ENCODE measurements around the gene SVBP. TPM values are rescaled to one million over a fixed set of nuclear protein-coding genes. Genes with fewer than 3 reads are reported as not detected.

Gene SVBP
- total and polyA plus RNA-seq, 4 experiments from 2014 or later = 20.4 to 48.0 (median 31.1) TPM

DNA sequence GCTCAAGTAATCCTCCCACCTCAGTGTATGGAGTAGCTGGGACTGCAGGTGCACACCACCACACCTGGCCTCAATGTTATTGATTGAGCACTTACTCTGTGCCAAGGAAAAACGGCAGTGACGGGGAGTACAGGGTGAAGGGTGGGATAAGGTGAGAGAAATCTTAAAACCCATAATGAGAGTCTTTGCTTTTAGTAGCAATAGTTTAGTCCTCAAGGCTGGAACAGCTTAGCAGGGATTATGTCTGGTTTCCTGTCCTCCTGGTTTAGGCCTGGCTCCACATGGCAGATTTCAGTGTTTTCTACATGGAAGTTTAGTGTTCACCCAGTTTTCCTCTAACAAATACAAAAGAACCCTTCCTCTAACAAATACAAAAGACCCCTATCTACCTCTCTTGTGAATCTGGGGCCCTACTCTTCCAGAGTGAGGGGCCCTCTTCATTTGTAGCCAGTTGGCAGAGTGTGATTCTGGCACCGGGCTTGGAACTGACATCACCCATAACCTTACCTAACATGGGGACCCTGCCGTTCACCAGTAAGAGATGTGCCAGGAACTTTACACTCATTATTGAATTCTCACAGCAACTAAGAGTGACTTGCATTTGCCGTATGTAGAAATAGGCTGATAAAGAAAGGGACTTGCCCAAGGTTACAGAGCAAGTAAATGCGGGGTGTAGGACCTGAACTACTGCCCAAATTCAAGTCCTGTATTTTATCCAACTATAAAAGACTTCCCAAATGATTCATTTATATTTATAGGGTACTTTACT lies 36.1 kb upstream of the SVBP start:
- Mint-ChIP-seq H3K36me3 (peaks cover 28 to 35% of the 10 kb centered on the region in 2 donors), H3K27me3 (peaks cover 0 to 2% of the 10 kb centered on the region in 2 donors), H3K4me3 (no peak overlapping the region), H3K27ac (no peak overlapping the region), H3K4me1 (peaks cover 12 to 16% (median 12%) of the 10 kb centered on the region in 4 donors), H3K9me3 (peaks cover 0 to 7% (median 3%) of the 10 kb centered on the region in 8 donors)
- CTCF ChIA-PET (ENCODE audit: partially characterized antibody) = interaction anchor here (0.6 kb wide), 3 partner anchors 73 to 487 kb away, joined by 3 to 4 read pairs (median 3); partner anchors contain the start of gene P3H1
- H3K27ac ChIP-seq (ENCODE audit: low read depth, low read length) = no peak overlapping the region
- no peak for DNase-seq
- peaks cover 3% of the 10 kb centered on the region for H3K4me1 ChIP-seq (ENCODE audit: insufficient read depth, low read length)
- no peak overlapping the region for H3K4me3 ChIP-seq (ENCODE audit: low read length in 2 of 2)
- POLR2A ChIA-PET (ENCODE audit: partially characterized antibody) = no interaction called here
- intact Hi-C loops (cut with micrococcal nuclease) = no loop called here
- no peaks in the 10 kb centered on the region for H3K27me3 ChIP-seq (ENCODE audit: insufficient read depth, low read length)
- no peaks in the 10 kb centered on the region for H3K9me3 ChIP-seq (ENCODE audit: control insufficient read depth in 1 of 2, low read length in 2 of 2)
- H3K36me3 ChIP-seq (ENCODE audit: insufficient read depth, low read length) = peaks cover 6% of the 10 kb centered on the region

DNA sequence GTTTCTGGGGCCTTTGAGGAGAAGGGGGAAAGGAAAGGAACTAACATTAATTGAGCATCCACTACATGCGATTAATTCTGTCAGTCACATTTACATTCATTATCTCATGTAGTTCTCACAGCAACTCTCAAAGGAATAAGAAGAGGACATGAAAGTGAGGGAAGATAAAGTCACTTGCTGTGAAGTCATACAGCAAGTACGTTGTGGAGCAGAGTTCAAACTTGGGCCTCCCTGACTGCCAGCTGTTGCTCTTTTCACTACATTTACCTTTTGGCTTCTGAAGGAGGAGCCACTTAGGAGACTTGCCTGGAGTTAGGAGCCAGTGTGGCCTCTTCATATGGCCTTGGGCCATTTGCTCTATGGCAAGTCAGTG lies 35.4 kb upstream of the SVBP start:
- H3K36me3 ChIP-seq (ENCODE audit: insufficient read depth, low read length) = peaks cover 6% of the 10 kb centered on the region
- no peak for DNase-seq
- no peaks in the 10 kb centered on the region for H3K9me3 ChIP-seq (ENCODE audit: control insufficient read depth in 1 of 2, low read length in 2 of 2)
- ChIA-PET POLR2A (ENCODE audit: partially characterized antibody) (no interaction called here), CTCF (ENCODE audit: partially characterized antibody) (no interaction called here)
- Mint-ChIP-seq H3K27me3 (no peaks in the 10 kb centered on the region), H3K4me3 (no peak overlapping the region), H3K4me1 (peaks cover 19 to 23% (median 19%) of the 10 kb centered on the region in 4 donors), H3K9me3 (peaks cover 0 to 4% (median 2%) of the 10 kb centered on the region in 8 donors), H3K36me3 (peaks cover 28 to 29% of the 10 kb centered on the region in 2 donors), H3K27ac (peak overlapping the region in 5 of 7 donors; percentile 20 to 75 (median 58))
- H3K27me3 ChIP-seq (ENCODE audit: insufficient read depth, low read length) = no peaks in the 10 kb centered on the region
- intact Hi-C loops (cut with micrococcal nuclease) = no loop called here
- H3K4me3 ChIP-seq (ENCODE audit: low read length in 2 of 2) = no peak overlapping the region
- peaks cover 10% of the 10 kb centered on the region for H3K4me1 ChIP-seq (ENCODE audit: insufficient read depth, low read length)
- H3K27ac ChIP-seq (ENCODE audit: low read depth, low read length) = no peak overlapping the region

- H3K36me3 Mint-ChIP-seq = peaks cover 28 to 30% of the 10 kb centered on the region in 2 donors
- ChIA-PET CTCF (ENCODE audit: partially characterized antibody) (no interaction called here), POLR2A (ENCODE audit: partially characterized antibody) (no interaction called here)
- H3K9me3 Mint-ChIP-seq = peaks cover 0 to 4% (median 0%) of the 10 kb centered on the region in 8 donors
- peaks cover 24 to 28% (median 24%) of the 10 kb centered on the region in 4 donors for H3K4me1 Mint-ChIP-seq
- H3K27ac ChIP-seq (ENCODE audit: low read depth, low read length) = no peak overlapping the region
- DNase-seq = no peak
- intact Hi-C loops (cut with micrococcal nuclease) = no loop called here
- peaks cover 6% of the 10 kb centered on the region for H3K36me3 ChIP-seq (ENCODE audit: insufficient read depth, low read length)
- H3K27me3 Mint-ChIP-seq = no peaks in the 10 kb centered on the region
- peak overlapping the region in 5 of 7 donors; percentile 20 to 75 (median 58) for H3K27ac Mint-ChIP-seq
- no peak overlapping the region for H3K4me3 Mint-ChIP-seq
- H3K4me3 ChIP-seq (ENCODE audit: low read length in 2 of 2) = no peak overlapping the region
- no peaks in the 10 kb centered on the region for H3K9me3 ChIP-seq (ENCODE audit: control insufficient read depth in 1 of 2, low read length in 2 of 2)
- no peaks in the 10 kb centered on the region for H3K27me3 ChIP-seq (ENCODE audit: insufficient read depth, low read length)
- peaks cover 15% of the 10 kb centered on the region for H3K4me1 ChIP-seq (ENCODE audit: insufficient read depth, low read length)
Measured at GRCh38 chr1:42851960-42852607, 34.9 kb upstream of the SVBP start.

DNA sequence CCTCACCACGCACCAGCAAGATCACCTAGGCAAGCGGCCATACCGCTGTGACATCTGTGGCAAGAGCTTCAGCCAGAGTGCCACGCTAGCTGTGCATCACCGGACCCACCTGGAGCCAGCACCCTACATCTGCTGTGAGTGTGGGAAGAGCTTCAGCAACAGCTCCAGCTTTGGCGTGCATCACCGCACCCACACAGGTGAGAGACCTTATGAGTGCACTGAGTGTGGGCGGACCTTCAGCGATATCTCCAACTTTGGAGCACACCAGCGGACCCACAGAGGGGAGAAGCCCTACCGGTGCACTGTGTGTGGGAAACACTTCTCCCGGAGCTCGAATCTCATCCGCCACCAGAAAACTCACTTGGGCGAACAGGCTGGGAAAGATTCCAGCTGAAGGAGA lies 34.2 kb upstream of the SVBP start:
- CTCF ChIA-PET (ENCODE audit: partially characterized antibody) = no interaction called here
- Histone ChIP-seq H3K27me3 (ENCODE audit: insufficient read depth, low read length) (no peaks in the 10 kb centered on the region), H3K9me3 (ENCODE audit: control insufficient read depth in 1 of 2, low read length in 2 of 2) (no peaks in the 10 kb centered on the region), H3K36me3 (ENCODE audit: insufficient read depth, low read length) (peaks cover 6% of the 10 kb centered on the region), H3K4me3 (ENCODE audit: low read length in 2 of 2) (no peak overlapping the region), H3K27ac (ENCODE audit: low read depth, low read length) (no peak overlapping the region), H3K4me1 (ENCODE audit: insufficient read depth, low read length) (peaks cover 19% of the 10 kb centered on the region)
- Mint-ChIP-seq H3K36me3 (peaks cover 28 to 33% of the 10 kb centered on the region in 2 donors), H3K9me3 (peaks cover 0 to 4% (median 0%) of the 10 kb centered on the region in 8 donors), H3K4me3 (no peak overlapping the region), H3K27ac (no peak overlapping the region), H3K4me1 (peaks cover 26 to 32% (median 29%) of the 10 kb centered on the region in 4 donors), H3K27me3 (no peaks in the 10 kb centered on the region)
- intact Hi-C loops (cut with micrococcal nuclease) = no loop called here
- DNase-seq = no peak
- POLR2A ChIA-PET (ENCODE audit: partially characterized antibody) = no interaction called here

DNA sequence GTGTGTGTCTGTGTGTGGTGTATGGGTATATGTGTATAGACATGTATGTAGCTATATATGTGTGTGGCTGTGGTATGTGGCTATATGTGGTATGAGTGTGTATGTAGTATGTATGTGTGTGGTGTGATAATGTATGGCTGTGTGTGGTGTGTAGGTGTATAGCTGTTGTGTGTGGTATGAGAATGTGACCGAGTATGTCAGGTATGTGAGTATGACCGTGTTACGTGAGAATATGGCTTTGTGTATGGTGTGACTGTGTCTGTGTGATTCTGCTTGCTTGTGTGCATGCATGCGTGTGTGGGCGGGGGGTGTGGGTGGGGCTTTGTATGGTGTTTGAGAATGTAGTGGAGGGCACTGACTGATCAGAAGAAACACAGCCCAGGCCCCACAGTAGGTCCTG lies 32.7 kb upstream of the SVBP start:
- no peaks in the 10 kb centered on the region for H3K27me3 Mint-ChIP-seq
- H3K36me3 ChIP-seq (ENCODE audit: insufficient read depth, low read length) = peaks cover 6% of the 10 kb centered on the region
- peak overlapping the region in 1 of 8 donors; percentile 40 for H3K4me3 Mint-ChIP-seq
- H3K27ac Mint-ChIP-seq = peak overlapping the region in 3 of 7 donors; percentile 1 to 4 (median 2)
- no peaks in the 10 kb centered on the region for H3K27me3 ChIP-seq (ENCODE audit: insufficient read depth, low read length)
- H3K27ac ChIP-seq (ENCODE audit: low read depth, low read length) = no peak overlapping the region
- H3K9me3 ChIP-seq (ENCODE audit: control insufficient read depth in 1 of 2, low read length in 2 of 2) = no peaks in the 10 kb centered on the region
- peaks cover 28 to 38% (median 35%) of the 10 kb centered on the region in 4 donors for H3K4me1 Mint-ChIP-seq
- H3K9me3 Mint-ChIP-seq = peaks cover 0 to 4% (median 0%) of the 10 kb centered on the region in 8 donors
- no peak overlapping the region for H3K4me3 ChIP-seq (ENCODE audit: low read length in 2 of 2)
- H3K4me1 ChIP-seq (ENCODE audit: insufficient read depth, low read length) = peaks cover 23% of the 10 kb centered on the region
- no peak for DNase-seq
- CTCF ChIA-PET (ENCODE audit: partially characterized antibody) = no interaction called here
- POLR2A ChIA-PET (ENCODE audit: partially characterized antibody) = interaction anchor here (0.9 kb wide), 1 partner anchor 11 kb away, joined by 3 read pairs; no protein-coding TSS in a partner anchor
- intact Hi-C loops (cut with micrococcal nuclease) = loop anchor here (5.0 kb wide), 2 partner anchors 72 to 1488 kb away; partner anchors contain the start of gene FOXO6
- peaks cover 28 to 37% of the 10 kb centered on the region in 2 donors for H3K36me3 Mint-ChIP-seq

- Mint-ChIP-seq H3K4me1 (peaks cover 29 to 38% (median 35%) of the 10 kb centered on the region in 4 donors), H3K9me3 (peaks cover 0 to 4% (median 0%) of the 10 kb centered on the region in 8 donors), H3K27ac (peak overlapping the region in 5 of 7 donors; percentile 22 to 78 (median 48)), H3K36me3 (peaks cover 28 to 37% of the 10 kb centered on the region in 2 donors), H3K27me3 (no peaks in the 10 kb centered on the region), H3K4me3 (no peak overlapping the region)
- H3K4me3 ChIP-seq (ENCODE audit: low read length in 2 of 2) = no peak overlapping the region
- POLR2A ChIA-PET (ENCODE audit: partially characterized antibody) = interaction anchor here (3.7 to 6.4 kb wide), 2 partner anchors 32 to 82 kb away, joined by 38 to 58 read pairs; partner anchors contain the start of genes C1orf50, ERMAP, P3H1 and SVBP
- H3K27me3 ChIP-seq (ENCODE audit: insufficient read depth, low read length) = no peaks in the 10 kb centered on the region
- no peaks in the 10 kb centered on the region for H3K9me3 ChIP-seq (ENCODE audit: control insufficient read depth in 1 of 2, low read length in 2 of 2)
- no peak overlapping the region for H3K27ac ChIP-seq (ENCODE audit: low read depth, low read length)
- H3K36me3 ChIP-seq (ENCODE audit: insufficient read depth, low read length) = peaks cover 6% of the 10 kb centered on the region
- CTCF ChIA-PET (ENCODE audit: partially characterized antibody) = interaction anchor here (3.4 kb wide), 1 partner anchor 82 kb away, joined by 27 read pairs; the partner anchor contains the start of genes C1orf50 and P3H1
- H3K4me1 ChIP-seq (ENCODE audit: insufficient read depth, low read length) = peaks cover 23% of the 10 kb centered on the region
- no peak for DNase-seq
- intact Hi-C loops (cut with micrococcal nuclease) = loop anchor here (5.0 kb wide), 2 partner anchors 73 to 1487 kb away; partner anchors contain the start of gene FOXO6
Measured at GRCh38 chr1:42848823-42849537, 31.8 kb upstream of the SVBP start.
